Smooth muscle cell (in vitro differentiated cells): ENCODE measurements around the gene SMIM12. TPM values are rescaled to one million over a fixed set of nuclear protein-coding genes. Genes with fewer than 3 reads are reported as not detected.

Experiments used
- DNase-seq: peaks from one replicate; lab custom pipeline; 2025; ENCODE audit not compliant: unreplicated experiment; lab: John Stamatoyannopoulos, UW
- H2AFZ ChIP-seq: fragments of 200-600 bp; sonication (generic); 2 replicates; pipeline ENCODE4 v1.6.0; 2016; ENCODE audit warnings: antibody characterized with exemption, low read depth, mild to moderate bottlenecking
- H3F3A ChIP-seq: fragments of 200-600 bp; sonication (generic); 2 replicates; pipeline ENCODE4 v1.6.0; 2017; ENCODE audit warnings: antibody characterized with exemption, low read depth
- H3K27ac ChIP-seq: fragments of 200-600 bp; sonication (generic); 2 replicates; pipeline ENCODE4 v1.5.1; 2016; ENCODE audit warnings: low read depth, mild to moderate bottlenecking
- H3K27me3 ChIP-seq: fragments of 200-600 bp; sonication (generic); 2 replicates; pipeline ENCODE4 v1.6.1; 2016; ENCODE audit warnings: low read depth, mild to moderate bottlenecking
- H3K36me3 ChIP-seq: fragments of 200-600 bp; sonication (generic); 2 replicates; pipeline ENCODE4 v1.5.1; 2016; ENCODE audit warnings: low read depth
- H3K4me1 ChIP-seq: fragments of 200-600 bp; sonication (generic); 2 replicates; pipeline ENCODE4 v1.5.1; 2016; ENCODE audit warnings: low read depth
- H3K4me2 ChIP-seq: fragments of 200-600 bp; sonication (generic); 2 replicates; pipeline ENCODE4 v1.6.0; 2016; ENCODE audit warnings: mild to moderate bottlenecking
- H3K4me3 ChIP-seq: fragments of 200-600 bp; sonication (generic); 2 replicates; pipeline ENCODE4 v1.5.1; 2016; ENCODE audit warnings: mild to moderate bottlenecking
- H3K79me2 ChIP-seq: fragments of 200-600 bp; sonication (generic); 2 replicates; pipeline ENCODE4 v1.6.0; 2016; ENCODE audit warnings: low read depth, mild to moderate bottlenecking
- H3K9ac ChIP-seq: fragments of 200-600 bp; sonication (generic); 2 replicates; pipeline ENCODE4 v1.6.0; 2016; ENCODE audit warnings: low read depth
- H3K9me3 ChIP-seq: fragments of 200-600 bp; sonication (generic); replicated peaks from 2 replicates; pipeline ENCODE4 v1.5.1; 2016; ENCODE audit warnings: low read depth
- H4K20me1 ChIP-seq: fragments of 200-600 bp; sonication (generic); 2 replicates; pipeline ENCODE4 v1.6.0; 2016; ENCODE audit warnings: low read depth
- CTCF ChIP-seq: fragments of 200-600 bp; sonication (generic); IDR thresholded peaks from 2 replicates; pipeline ENCODE4 v1.5.1; 2017; ENCODE audit warnings: borderline replicate concordance, mild to moderate bottlenecking, antibody characterized with exemption; ENCODE audit not compliant: insufficient read depth, poor library complexity, severe bottlenecking
- WGBS: methylation state at CpG from one replicate; pipeline ENCODE4 v1.1.7; 2016; ENCODE audit warnings: low lambda C conversion rate; 5-methylcytosine and 5-hydroxymethylcytosine counted together
- polyA plus RNA-seq: library from polyadenylated mRNA; unstranded; fragments of >200 nt; fragmentation: Nextera tagmentation; extraction: Ambion mirVana; gene quantifications from 2 replicates; pipeline ENCODE4 v1.2.1, GENCODE V29; 2016
- total RNA-seq: library from RNA; depleted of rRNA; stranded (reverse); fragments of >200 nt; gene quantifications from 2 replicates; pipeline ENCODE4 v1.2.3, GENCODE V29; 2014

SMIM12 gene
- total and polyA plus RNA-seq, 2 experiments from 2014 or later: 17.6 to 44.8 TPM

DNA sequence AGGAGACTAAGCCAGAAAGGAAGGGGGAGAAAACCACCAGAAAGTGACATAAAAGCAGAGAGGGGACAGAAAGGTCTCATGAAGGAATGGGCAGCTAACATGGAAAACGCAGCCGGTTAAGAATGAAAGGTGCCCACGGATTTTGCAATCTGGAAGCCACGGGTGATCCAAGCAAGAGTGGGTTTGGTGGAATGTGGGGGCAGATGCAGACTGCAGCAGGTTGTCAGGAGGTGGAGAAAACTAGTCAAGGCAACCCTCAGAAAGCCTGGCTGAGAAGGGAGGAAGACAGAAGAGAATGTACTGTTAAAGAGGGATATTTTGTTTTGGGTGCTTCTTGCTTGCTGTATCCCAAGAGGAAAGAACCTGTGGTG lies 12.6 kb upstream of the SMIM12 start:
- Histone ChIP-seq H3K4me2 (no peak overlapping the region), H3K9ac (no peak overlapping the region), H4K20me1 (no peaks in the 10 kb centered on the region), H3K4me1 (no peaks in the 10 kb centered on the region), H3K36me3 (no peaks in the 10 kb centered on the region), H3K9me3 (no peaks in the 10 kb centered on the region), H3K4me3 (no peak overlapping the region), H3K27me3 (peaks cover 43% of the 10 kb centered on the region), H2AFZ (no peak overlapping the region), H3K27ac (no peak overlapping the region), H3K79me2 (no peaks in the 10 kb centered on the region), H3F3A (no peaks in the 10 kb centered on the region)
- DNase-seq: no peak
- TF ChIP-seq CTCF: no peak
- WGBS: 87% methylated on average over 4 of the region's 4 CpGs

- no peaks in the 10 kb centered on the region for H3K4me1 ChIP-seq
- H2AFZ ChIP-seq: no peak overlapping the region
- no peak for DNase-seq
- H4K20me1 ChIP-seq: no peaks in the 10 kb centered on the region
- H3K36me3 ChIP-seq: no peaks in the 10 kb centered on the region
- no peaks in the 10 kb centered on the region for H3K9me3 ChIP-seq
- no peaks in the 10 kb centered on the region for H3F3A ChIP-seq
- no peak for TF ChIP-seq CTCF
- H3K4me3 ChIP-seq: no peak overlapping the region
- no peak overlapping the region for H3K4me2 ChIP-seq
- WGBS: 90% methylated on average over 17 of the region's 17 CpGs
- peaks cover 38% of the 10 kb centered on the region for H3K27me3 ChIP-seq
- H3K79me2 ChIP-seq: no peaks in the 10 kb centered on the region
- H3K27ac ChIP-seq: no peak overlapping the region
- H3K9ac ChIP-seq: no peak overlapping the region
These were observed 12.0 kb upstream of the SMIM12 start for GRCh38 chr1:34871443-34872132.

- no peaks in the 10 kb centered on the region for H3F3A ChIP-seq
- H3K4me1 ChIP-seq: no peaks in the 10 kb centered on the region
- H3K27me3 ChIP-seq: peaks cover 38% of the 10 kb centered on the region
- H3K9me3 ChIP-seq: no peaks in the 10 kb centered on the region
- no peak overlapping the region for H3K27ac ChIP-seq
- H3K79me2 ChIP-seq: no peaks in the 10 kb centered on the region
- no peak overlapping the region for H2AFZ ChIP-seq
- no peak for DNase-seq
- H4K20me1 ChIP-seq: no peaks in the 10 kb centered on the region
- no peak overlapping the region for H3K9ac ChIP-seq
- no peak overlapping the region for H3K4me2 ChIP-seq
- no peak for TF ChIP-seq CTCF
- 68% methylated on average over 2 of the region's 2 CpGs for WGBS
- H3K36me3 ChIP-seq: no peaks in the 10 kb centered on the region
- H3K4me3 ChIP-seq: no peak overlapping the region
These were observed 10.8 kb upstream of the SMIM12 start for GRCh38 chr1:34870395-34870794.

GRCh38 chr1:34869760-34870159 lies 10.2 kb upstream of the SMIM12 start:
- no peak overlapping the region for H3K4me2 ChIP-seq
- WGBS: 92% methylated on average over 4 of the region's 4 CpGs
- no peak overlapping the region for H2AFZ ChIP-seq
- no peaks in the 10 kb centered on the region for H3K79me2 ChIP-seq
- H3K4me3 ChIP-seq: no peak overlapping the region
- no peak overlapping the region for H3K27ac ChIP-seq
- no peak for TF ChIP-seq CTCF
- no peaks in the 10 kb centered on the region for H4K20me1 ChIP-seq
- DNase-seq: no peak
- no peaks in the 10 kb centered on the region for H3K36me3 ChIP-seq
- no peaks in the 10 kb centered on the region for H3K9me3 ChIP-seq
- H3K9ac ChIP-seq: no peak overlapping the region
- H3K4me1 ChIP-seq: no peaks in the 10 kb centered on the region
- no peaks in the 10 kb centered on the region for H3F3A ChIP-seq
- H3K27me3 ChIP-seq: peaks cover 34% of the 10 kb centered on the region
